Type B pancreatic cell (in vitro differentiated cells): ENCODE results near the gene RAP1A. TPM values are rescaled to one million over a fixed set of nuclear protein-coding genes. Genes with fewer than 3 reads are reported as not detected.

ENCODE experiments used
- DNase-seq: peaks from one replicate; pipeline ENCODE4 v3.0.0; 2021; ENCODE audit warnings: mixed read lengths; ENCODE audit not compliant: unreplicated experiment; ENCODE audit errors: extremely low spot score
- H3K27ac Mint-ChIP-seq: 2 replicates; pipeline ENCODE4 v1.8.0; 2021; ENCODE audit warnings: mild to moderate bottlenecking, mixed read lengths
- H3K27me3 Mint-ChIP-seq: 2 replicates; pipeline ENCODE4 v1.8.0; 2021; ENCODE audit warnings: mixed read lengths
- H3K36me3 Mint-ChIP-seq: 2 replicates; pipeline ENCODE4 v1.8.0; 2021; ENCODE audit warnings: mixed read lengths
- H3K4me1 Mint-ChIP-seq: one replicate; pipeline ENCODE4 v1.8.0; 2021; ENCODE audit warnings: mixed read lengths; ENCODE audit not compliant: unreplicated experiment
- H3K4me3 Mint-ChIP-seq: 2 replicates; pipeline ENCODE4 v1.8.0; 2021; ENCODE audit warnings: mild to moderate bottlenecking, mixed read lengths
- H3K9me3 Mint-ChIP-seq: 2 replicates; pipeline ENCODE4 v1.8.0; 2021; ENCODE audit warnings: mixed read lengths
- total RNA-seq: library from RNA; stranded (reverse); gene quantifications from 2 replicates; pipeline ENCODE4 v1.2.1, GENCODE V29; 2021; ENCODE audit warnings: low replicate concordance
- TF ChIP-seq, protein P1 (sequence below): fragments of 200-600 bp; sonication (generic); conservative IDR thresholded peaks from 2 replicates; pipeline ENCODE4 v1.5.0; 2021; ENCODE audit warnings: antibody characterized with exemption, mild to moderate bottlenecking

The RAP1A gene
- total RNA-seq, 1 donor from 2014 or later = 42.3 TPM

DNA sequence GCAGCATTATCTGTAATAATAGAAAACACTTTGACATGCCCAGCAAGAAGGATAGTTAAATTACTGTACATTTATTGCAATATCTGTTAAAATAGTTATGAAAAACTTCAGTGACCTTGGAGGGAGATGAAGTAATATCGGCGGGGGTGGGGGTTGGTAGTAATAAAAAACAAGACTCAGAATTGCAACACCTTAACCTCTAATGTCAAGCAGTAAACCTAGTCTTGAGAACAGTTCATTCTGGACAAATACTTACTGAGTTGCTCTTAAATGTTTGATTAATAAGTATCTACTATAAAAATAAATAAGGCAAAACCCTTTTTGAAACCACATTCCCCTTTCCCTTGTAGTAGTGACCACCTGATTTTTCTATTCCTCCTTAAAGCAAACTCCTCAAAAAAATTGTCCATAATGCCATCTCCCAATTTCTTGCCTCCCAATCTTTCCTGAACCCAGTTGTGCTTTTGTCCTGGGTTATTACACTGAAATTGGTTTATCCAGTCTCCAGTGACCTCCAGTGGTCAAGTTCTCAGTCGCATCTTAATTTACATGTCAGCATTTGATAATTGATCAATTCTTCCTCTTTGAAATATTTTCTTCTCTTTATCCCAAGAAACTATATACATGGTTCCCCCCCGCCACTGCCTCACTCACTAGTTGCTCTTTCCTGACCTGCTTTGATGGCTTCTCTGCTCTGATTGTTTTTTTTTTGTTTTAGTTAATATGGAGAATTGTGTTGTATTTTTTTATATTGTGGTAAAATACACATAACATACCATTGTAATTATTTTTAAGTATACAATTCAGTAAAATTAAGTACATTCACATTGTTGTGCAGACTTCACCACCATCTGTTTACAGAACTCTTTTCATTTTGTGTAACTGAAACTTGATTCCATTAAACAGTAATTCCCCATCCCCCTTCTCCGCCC lies 36.8 kb downstream of the RAP1A start:
- Mint-ChIP-seq H3K9me3 (no peaks in the 10 kb centered on the region), H3K4me3 (no peak overlapping the region), H3K4me1 (peaks cover 12% of the 10 kb centered on the region), H3K27ac (no peak overlapping the region), H3K36me3 (no peaks in the 10 kb centered on the region), H3K27me3 (no peaks in the 10 kb centered on the region)
- TF ChIP-seq, protein P1, sequence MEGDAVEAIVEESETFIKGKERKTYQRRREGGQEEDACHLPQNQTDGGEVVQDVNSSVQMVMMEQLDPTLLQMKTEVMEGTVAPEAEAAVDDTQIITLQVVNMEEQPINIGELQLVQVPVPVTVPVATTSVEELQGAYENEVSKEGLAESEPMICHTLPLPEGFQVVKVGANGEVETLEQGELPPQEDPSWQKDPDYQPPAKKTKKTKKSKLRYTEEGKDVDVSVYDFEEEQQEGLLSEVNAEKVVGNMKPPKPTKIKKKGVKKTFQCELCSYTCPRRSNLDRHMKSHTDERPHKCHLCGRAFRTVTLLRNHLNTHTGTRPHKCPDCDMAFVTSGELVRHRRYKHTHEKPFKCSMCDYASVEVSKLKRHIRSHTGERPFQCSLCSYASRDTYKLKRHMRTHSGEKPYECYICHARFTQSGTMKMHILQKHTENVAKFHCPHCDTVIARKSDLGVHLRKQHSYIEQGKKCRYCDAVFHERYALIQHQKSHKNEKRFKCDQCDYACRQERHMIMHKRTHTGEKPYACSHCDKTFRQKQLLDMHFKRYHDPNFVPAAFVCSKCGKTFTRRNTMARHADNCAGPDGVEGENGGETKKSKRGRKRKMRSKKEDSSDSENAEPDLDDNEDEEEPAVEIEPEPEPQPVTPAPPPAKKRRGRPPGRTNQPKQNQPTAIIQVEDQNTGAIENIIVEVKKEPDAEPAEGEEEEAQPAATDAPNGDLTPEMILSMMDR = peak; percentile 75
- no peak for DNase-seq

DNA sequence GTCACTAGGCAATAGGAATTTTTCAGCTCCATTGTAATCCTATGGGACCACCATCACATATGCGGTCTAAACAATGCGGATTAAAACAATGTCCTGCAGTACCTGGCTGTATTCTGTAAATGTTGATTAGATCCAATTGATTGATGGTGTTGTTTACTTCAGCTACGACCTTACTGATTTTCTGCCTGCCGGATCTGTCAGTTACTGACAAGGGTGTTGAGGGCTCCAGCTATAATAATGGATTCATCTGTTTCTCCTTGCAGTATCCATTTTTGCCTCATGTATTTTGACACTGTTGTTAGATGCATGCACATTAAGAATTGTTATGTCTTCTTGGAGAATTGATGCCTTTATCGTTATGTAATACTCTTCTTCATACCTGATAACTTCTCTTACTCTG lies 39.0 kb downstream of the RAP1A start:
- Mint-ChIP-seq H3K4me3 (no peak overlapping the region), H3K27me3 (no peaks in the 10 kb centered on the region), H3K36me3 (peaks cover 5% of the 10 kb centered on the region), H3K9me3 (no peaks in the 10 kb centered on the region), H3K27ac (no peak overlapping the region), H3K4me1 (peaks cover 12% of the 10 kb centered on the region)
- TF ChIP-seq, protein P1 = no peak
- DNase-seq = no peak

DNA sequence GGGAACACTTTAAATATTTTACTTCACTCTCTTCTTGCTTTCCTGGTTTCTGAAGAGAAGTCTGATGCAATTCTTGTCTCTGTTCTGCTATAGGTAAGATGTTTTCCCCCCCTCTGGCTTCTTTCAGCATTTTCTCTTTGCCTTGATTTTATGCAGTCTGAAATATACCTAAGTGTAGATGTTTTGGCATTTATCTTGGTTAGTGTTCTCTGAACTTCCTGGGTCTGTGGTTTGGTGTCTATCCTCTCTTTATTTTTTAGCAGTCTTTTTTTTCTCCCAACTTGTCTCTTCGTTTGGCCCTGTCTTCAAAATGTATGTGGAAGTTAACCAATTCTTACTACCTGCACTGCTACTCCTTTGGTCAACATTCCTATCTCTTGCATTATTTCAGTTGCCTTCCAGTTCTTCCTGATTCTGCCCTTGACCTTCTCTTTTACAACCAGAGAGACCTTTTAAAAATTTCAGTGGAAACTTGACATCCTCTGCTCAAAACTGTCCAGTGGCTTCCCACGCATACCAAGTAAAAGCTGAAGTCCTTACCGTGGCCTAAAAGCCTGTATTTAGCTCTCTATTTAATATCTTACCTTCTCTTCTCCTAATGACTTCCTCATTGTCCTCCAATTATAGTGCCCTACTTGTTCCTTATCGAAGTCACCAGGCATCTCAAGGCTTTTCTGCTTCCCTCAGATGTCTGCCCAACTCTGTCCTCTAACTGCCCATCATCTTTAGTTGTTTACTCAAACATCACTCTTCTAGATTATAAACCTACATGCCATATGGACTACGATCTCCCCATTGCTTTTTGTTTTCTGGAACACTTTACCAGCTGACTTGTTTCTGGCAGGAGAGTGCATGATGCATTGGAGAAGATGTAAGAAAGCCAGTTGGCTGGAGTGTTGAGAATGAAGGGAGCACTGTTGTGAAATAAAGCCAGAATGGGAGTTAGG lies 40.9 kb downstream of the RAP1A start:
- no peaks in the 10 kb centered on the region for H3K27me3 Mint-ChIP-seq
- TF ChIP-seq, protein P1 = no peak

DNA sequence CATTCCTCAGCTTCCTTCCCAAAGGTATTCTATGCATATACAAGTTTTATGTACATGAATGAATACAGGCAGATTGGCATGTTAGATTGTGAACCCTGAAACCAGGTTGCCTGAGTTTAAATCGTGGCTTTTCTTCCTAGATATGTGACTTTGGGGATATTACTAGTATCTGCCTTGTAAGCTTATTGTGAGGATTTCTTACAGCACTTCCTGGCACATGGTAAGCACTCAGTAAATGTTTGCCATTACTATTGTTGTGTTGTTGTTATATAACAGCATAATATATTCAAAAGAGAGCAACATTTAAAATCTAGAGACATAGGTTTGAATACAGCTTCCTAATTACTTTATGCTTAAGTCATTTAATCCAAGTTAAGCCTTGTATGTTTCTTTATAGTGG lies 45.1 kb downstream of the RAP1A start:
- peaks cover 10% of the 10 kb centered on the region for H3K36me3 Mint-ChIP-seq
- H3K4me1 Mint-ChIP-seq = peaks cover 11% of the 10 kb centered on the region
- DNase-seq = no peak
- H3K27ac Mint-ChIP-seq = no peak overlapping the region
- no peaks in the 10 kb centered on the region for H3K27me3 Mint-ChIP-seq
- H3K9me3 Mint-ChIP-seq = no peaks in the 10 kb centered on the region
- no peak overlapping the region for H3K4me3 Mint-ChIP-seq
- TF ChIP-seq, protein P1 = no peak

More for the DNA sequence above, 40.9 kb downstream of the RAP1A start:
- peaks cover 12% of the 10 kb centered on the region for H3K4me1 Mint-ChIP-seq
- H3K27ac Mint-ChIP-seq = no peak overlapping the region
- H3K4me3 Mint-ChIP-seq = no peak overlapping the region
- H3K36me3 Mint-ChIP-seq = peaks cover 6% of the 10 kb centered on the region
- DNase-seq = no peak
- H3K9me3 Mint-ChIP-seq = no peaks in the 10 kb centered on the region

DNA sequence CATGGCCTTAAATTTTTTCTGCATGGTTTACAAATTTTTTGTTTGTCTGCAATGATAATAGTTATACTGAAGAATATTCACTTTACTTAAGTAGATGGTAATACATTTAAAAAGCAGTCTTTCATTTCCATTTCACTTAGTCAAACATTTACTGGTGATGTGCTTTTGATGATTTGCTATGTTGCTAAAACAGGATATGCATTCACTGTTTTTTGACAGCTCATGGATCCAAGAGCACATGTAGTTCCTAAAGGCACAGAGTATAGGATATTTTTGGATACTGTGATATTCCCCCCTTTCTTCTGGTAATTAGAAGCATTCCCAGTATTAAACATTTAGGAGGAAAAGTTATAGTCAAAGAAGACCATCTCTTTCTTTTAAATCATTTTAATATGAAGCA lies 45.9 kb downstream of the RAP1A start:
- Mint-ChIP-seq H3K9me3 (no peaks in the 10 kb centered on the region), H3K27ac (no peak overlapping the region), H3K4me1 (peaks cover 11% of the 10 kb centered on the region), H3K4me3 (no peak overlapping the region), H3K36me3 (peaks cover 10% of the 10 kb centered on the region), H3K27me3 (no peaks in the 10 kb centered on the region)
- TF ChIP-seq, protein P1 = no peak
- DNase-seq = no peak
